Thoracic aorta (tissue), 2 donors: Measurements from ENCODE around the gene RER1. TPM values are rescaled to one million over a fixed set of nuclear protein-coding genes. Genes with fewer than 3 reads are reported as not detected.

ENCODE experiments used
- ATAC-seq: fragments of 150-250 bp; one replicate; pipeline ENCODE4 v1.8.0; 2017; ENCODE audit warnings: low read depth; ENCODE audit not compliant: insufficient number of reproducible peaks, low FRiP score
- DNase-seq: peaks from one replicate; pipeline ENCODE4 v3.0.0-alpha.2; 2020; ENCODE audit warnings: low spot score
- H3K27ac ChIP-seq, 2 donors: fragments of 200-600 bp; sonication (generic); 1 replicate in 1 of 2; 2 replicates in 1 of 2; pipeline ENCODE4 v1.5.1; 2016; ENCODE audit warnings: mild to moderate bottlenecking in 2 of 2, moderate library complexity in 2 of 2
- H3K27me3 ChIP-seq: fragments of 200-600 bp; sonication (generic); replicated peaks from 2 replicates; pipeline ENCODE4 v1.6.0; 2016; ENCODE audit warnings: mild to moderate bottlenecking; ENCODE audit not compliant: insufficient read depth
- H3K36me3 ChIP-seq: fragments of 200-600 bp; sonication (generic); one replicate; pipeline ENCODE4 v1.5.1; 2016
- H3K4me1 ChIP-seq, 2 donors: fragments of 200-600 bp; sonication (generic); 1 replicate in 1 of 2; 2 replicates in 1 of 2; pipeline versions ENCODE4 v1.5.1 to v1.6.0; 2016; ENCODE audit warnings: low read depth in 2 of 2, mild to moderate bottlenecking in 1 of 2; ENCODE audit not compliant: control insufficient read depth in 1 of 2
- H3K4me3 ChIP-seq: fragments of 200-600 bp; sonication (generic); 2 replicates; pipeline ENCODE4 v1.5.1; 2016; ENCODE audit warnings: mild to moderate bottlenecking
- H3K9me3 ChIP-seq: fragments of 200-600 bp; sonication (generic); 2 replicates; pipeline ENCODE4 v1.5.1; 2016
- CTCF ChIP-seq: fragments of 200-600 bp; sonication (generic); IDR thresholded peaks from one replicate; pipeline ENCODE4 v1.5.1; 2019; ENCODE audit warnings: antibody characterized with exemption
- total RNA-seq, 2 donors: library from RNA; depleted of rRNA; stranded (reverse); fragments of >200 nt; gene quantifications; one replicate each; pipeline versions ENCODE4 v1.1.0 to v1.2.3, GENCODE V29; 2016

The RER1 gene
- total RNA-seq, 2 donors from 2014 or later: 68.6 to 76.3 TPM

GRCh38 chr1:2375923-2376260, 15.7 kb upstream of the RER1 start:
- H3K27ac ChIP-seq: no peak overlapping the region
- no peak for TF ChIP-seq CTCF
- H3K9me3 ChIP-seq: no peaks in the 10 kb centered on the region
- no peak for ATAC-seq
- DNase-seq: no peak
- H3K36me3 ChIP-seq: no peaks in the 10 kb centered on the region
- no peak overlapping the region for H3K4me3 ChIP-seq
- no peaks in the 10 kb centered on the region for H3K27me3 ChIP-seq
- H3K4me1 ChIP-seq: no peaks in the 10 kb centered on the region

- Histone ChIP-seq H3K27ac (no peak overlapping the region), H3K27me3 (no peaks in the 10 kb centered on the region), H3K4me3 (no peak overlapping the region), H3K36me3 (no peaks in the 10 kb centered on the region), H3K4me1 (peaks cover 1 to 2% of the 10 kb centered on the region in 2 donors), H3K9me3 (no peaks in the 10 kb centered on the region)
- ATAC-seq (no peak), DNase-seq (no peak)
- no peak for TF ChIP-seq CTCF
Observed at GRCh38 chr1:2376261-2376741, 15.3 kb upstream of the RER1 start.

- H3K4me3 ChIP-seq: no peak overlapping the region
- no peaks in the 10 kb centered on the region for H3K27me3 ChIP-seq
- no peak overlapping the region for H3K27ac ChIP-seq
- ATAC-seq: no peak
- DNase-seq: no peak
- no peak for TF ChIP-seq CTCF
- peaks cover 3 to 10% of the 10 kb centered on the region in 2 donors for H3K4me1 ChIP-seq
- no peaks in the 10 kb centered on the region for H3K36me3 ChIP-seq
- H3K9me3 ChIP-seq: no peaks in the 10 kb centered on the region
Observed at GRCh38 chr1:2376931-2377672, 14.5 kb upstream of the RER1 start.

- Histone ChIP-seq H3K27ac (no peak overlapping the region), H3K36me3 (no peaks in the 10 kb centered on the region), H3K9me3 (no peaks in the 10 kb centered on the region), H3K4me1 (peaks cover 3 to 12% of the 10 kb centered on the region in 2 donors), H3K27me3 (no peaks in the 10 kb centered on the region), H3K4me3 (no peak overlapping the region)
- DNase-seq (no peak), ATAC-seq (no peak)
- TF ChIP-seq CTCF: no peak
Observed at GRCh38 chr1:2377751-2378440, 13.7 kb upstream of the RER1 start.

GRCh38 chr1:2378441-2378851, 13.2 kb upstream of the RER1 start:
- Histone ChIP-seq H3K27ac (no peak overlapping the region), H3K9me3 (no peaks in the 10 kb centered on the region), H3K36me3 (no peaks in the 10 kb centered on the region), H3K4me3 (no peak overlapping the region), H3K4me1 (peaks cover 3 to 12% of the 10 kb centered on the region in 2 donors), H3K27me3 (no peaks in the 10 kb centered on the region)
- no peak for DNase-seq
- TF ChIP-seq CTCF: no peak
- ATAC-seq: no peak
